Muscle of arm (tissue), 12 donors: ENCODE measurements around the gene RDM1. TPM values are rescaled to one million over a fixed set of nuclear protein-coding genes. Genes with fewer than 3 reads are reported as not detected.

ENCODE experiments used
- DNase-seq: peaks from one replicate; pipeline ENCODE4 v3.0.0-alpha.2; 2013
- polyA plus RNA-seq, 12 donors: library from polyadenylated mRNA; unstranded; fragments of 120-200 nt; gene quantifications; one replicate each; pipeline ENCODE4 v1.2.1, GENCODE V29; 2013; ENCODE audit not compliant: insufficient read length in 12 of 12

Gene RDM1
- polyA plus RNA-seq, 12 donors, result 0.43 to 1.4 (median 0.65) TPM; not detected in 2

DNA sequence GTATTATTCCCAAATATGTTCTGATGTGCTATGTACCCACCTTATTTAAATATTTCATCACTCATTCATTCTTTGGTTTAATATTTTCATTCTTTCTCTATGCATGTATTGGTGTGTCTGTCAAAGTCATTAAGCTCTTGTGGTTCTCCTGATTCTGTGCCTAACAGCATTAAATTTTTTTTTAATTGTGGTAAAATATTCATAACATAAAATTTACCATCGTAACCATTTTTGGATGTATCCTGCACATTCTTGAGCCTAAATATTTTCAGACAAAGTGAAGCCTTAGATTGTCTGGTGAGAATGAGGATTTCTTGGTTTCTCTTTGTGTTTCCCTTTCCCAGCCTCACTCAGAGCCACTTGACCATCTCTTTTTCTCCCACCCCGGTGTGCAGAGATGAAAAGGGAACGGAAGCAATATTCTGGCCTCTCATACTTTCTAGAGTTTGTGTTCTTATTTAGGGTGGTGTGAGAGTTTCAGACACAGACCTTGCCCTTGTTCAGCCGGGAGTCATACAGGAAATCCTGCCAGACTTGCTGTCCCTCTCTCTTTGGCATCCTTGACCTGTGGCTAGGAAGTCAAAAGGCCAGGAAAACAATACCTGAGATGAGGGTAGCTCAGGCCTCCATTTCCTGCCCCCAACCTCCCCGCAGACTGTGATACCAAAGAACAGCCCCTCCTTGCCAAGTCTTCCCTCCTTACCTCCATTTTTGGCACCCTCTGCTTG is 55.3 kb downstream of the RDM1 start:
- no peak for DNase-seq

DNA sequence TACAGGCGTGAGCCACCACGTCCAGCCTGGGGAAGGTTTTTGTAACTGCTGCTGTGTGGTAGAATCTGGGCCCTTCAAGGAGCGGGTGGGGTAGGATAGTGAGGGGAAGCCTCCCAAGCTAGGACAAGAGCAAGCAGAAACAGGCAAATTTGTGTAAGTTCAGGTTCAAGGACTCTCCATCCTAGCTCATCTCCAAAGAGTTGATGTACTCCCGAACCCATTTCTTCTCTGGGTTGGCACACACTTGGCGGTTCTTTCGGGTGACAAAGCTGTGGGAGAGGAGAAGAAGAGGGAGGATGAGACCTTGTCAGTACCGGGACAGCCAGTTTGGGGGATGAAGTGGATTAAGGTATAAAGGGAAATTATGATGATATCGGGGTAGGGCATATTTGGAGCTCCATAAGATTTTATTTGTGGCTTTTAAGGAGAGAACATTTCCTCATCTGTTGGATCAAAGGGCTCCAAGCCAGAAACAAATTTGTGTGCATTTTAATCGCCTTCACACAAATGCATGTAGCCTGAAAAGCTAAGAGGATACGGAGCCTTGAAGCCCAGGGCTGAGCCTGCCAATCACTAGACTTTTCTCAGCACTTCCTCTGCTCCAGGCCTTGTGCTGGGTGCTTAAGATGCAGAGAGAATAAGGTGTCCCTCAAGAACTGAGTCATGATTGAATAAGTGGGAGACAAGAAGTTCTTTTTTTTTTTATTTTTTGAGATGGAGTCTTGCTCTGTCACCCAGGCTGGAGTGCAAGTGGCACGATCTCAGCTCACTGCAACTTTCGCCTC is 58.2 kb downstream of the RDM1 start:
- DNase-seq, result no peak

- DNase-seq, result no peak
Measured at GRCh38 chr17:35870906-35871819, 59.4 kb downstream of the RDM1 start.

DNA sequence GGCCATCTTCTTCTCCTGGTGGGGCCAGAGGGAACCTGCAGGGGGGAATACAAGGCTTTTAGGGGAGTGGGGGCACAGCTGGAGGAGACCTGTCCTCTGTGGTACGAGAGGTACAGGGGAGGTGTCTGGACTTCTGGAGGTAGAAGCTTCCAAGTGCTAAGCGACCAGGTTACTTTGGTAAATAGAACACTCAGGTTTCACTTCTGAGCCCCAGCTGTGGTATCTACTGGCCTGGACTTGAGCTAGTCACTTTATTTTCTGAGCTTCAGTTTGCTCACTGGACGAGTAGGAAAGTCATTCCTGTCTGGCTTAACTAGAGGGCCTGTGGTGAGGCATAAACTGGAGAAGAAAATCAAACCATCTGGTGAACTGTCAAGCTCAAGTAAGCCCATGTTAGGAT is 61.8 kb downstream of the RDM1 start, which contains the start of gene HEATR9:
TSS of gene HEATR9 (minus strand) at position 155 of the 400 bp plus-strand sequence. CDS start at position 6, 149 bp downstream.
- DNase-seq, result no peak

Other genes starting within 250 kb of the RDM1 start
- gene RASL10B, start 199.1 kb downstream of the RDM1 start, polyA plus RNA-seq, result 1 to 10 TPM in 11 of 12 donors, not detected in 1; 1.4 to 4.3 (median 2.4) TPM
- gene GAS2L2, start 177.5 kb downstream of the RDM1 start, polyA plus RNA-seq, result under 1 TPM in 1 of 12 donors, not detected in 11; 0.07 TPM
- gene C17orf50, start 169.9 kb downstream of the RDM1 start, polyA plus RNA-seq, result under 1 TPM in 1 of 12 donors, not detected in 11; 0.16 TPM
- 10 to 100 TPM in 1 of 12 donors, 1 to 10 TPM in 10, not detected in 1; 2.2 to 14.3 (median 3.7) TPM for gene MMP28, start 135.1 kb downstream of the RDM1 start, polyA plus RNA-seq
- gene TAF15, start 121.3 kb downstream of the RDM1 start, polyA plus RNA-seq, result 100 to 1,000 TPM in 10 of 12 donors, 10 to 100 TPM in 1, not detected in 1; 96.4 to 211 (median 120) TPM
- under 1 TPM in 5 of 12 donors, not detected in 7; 0.11 to 0.21 (median 0.15) TPM for gene HEATR9, start 61.9 kb downstream of the RDM1 start, polyA plus RNA-seq
- gene CCL5, start 50.4 kb downstream of the RDM1 start, polyA plus RNA-seq, result 1 to 10 TPM in 8 of 12 donors, under 1 TPM in 2, not detected in 2; 0.63 to 4.0 (median 1.1) TPM
- not detected for gene LYZL6, start 12.9 kb upstream of the RDM1 start, polyA plus RNA-seq
- under 1 TPM in 8 of 12 donors, not detected in 4; 0.13 to 0.54 (median 0.31) TPM for gene CCL16, start 50.7 kb upstream of the RDM1 start, polyA plus RNA-seq
- 10 to 100 TPM in 10 of 12 donors, not detected in 2; 18.8 to 62.1 (median 35.3) TPM for gene CCL14, start 56.0 kb upstream of the RDM1 start, polyA plus RNA-seq
- under 1 TPM in 1 of 12 donors, not detected in 11; 0.43 TPM for gene CCL15, start 70.8 kb upstream of the RDM1 start, polyA plus RNA-seq
- gene CCL23, start 87.2 kb upstream of the RDM1 start, polyA plus RNA-seq, result under 1 TPM in 2 of 12 donors, not detected in 10; 0.33 TPM
- 1 to 10 TPM in 1 of 12 donors, under 1 TPM in 2, not detected in 9; 0.22 to 1.1 (median 0.32) TPM for gene CCL18, start 133.5 kb upstream of the RDM1 start, polyA plus RNA-seq
- 10 to 100 TPM in 2 of 12 donors, 1 to 10 TPM in 9, not detected in 1; 1.6 to 16.5 (median 6.2) TPM for gene CCL3, start 159.4 kb upstream of the RDM1 start, polyA plus RNA-seq
- 1 to 10 TPM in 10 of 12 donors, not detected in 2; 1.0 to 6.4 (median 3.0) TPM for gene CCL4, start 173.1 kb upstream of the RDM1 start, polyA plus RNA-seq
- gene TBC1D3B, start 245.9 kb upstream of the RDM1 start, polyA plus RNA-seq, result 10 to 100 TPM in 6 of 12 donors, 1 to 10 TPM in 5, not detected in 1; 3.8 to 24.8 (median 11.1) TPM